ENCODE data around the gene ARL16. TPM values are rescaled to one million over a fixed set of nuclear protein-coding genes. Genes with fewer than 3 reads are reported as not detected.

Gene ARL16
- total RNA-seq, 4 donors from 2014 or later: 29.2 to 45.1 (median 36.2) TPM

DNA sequence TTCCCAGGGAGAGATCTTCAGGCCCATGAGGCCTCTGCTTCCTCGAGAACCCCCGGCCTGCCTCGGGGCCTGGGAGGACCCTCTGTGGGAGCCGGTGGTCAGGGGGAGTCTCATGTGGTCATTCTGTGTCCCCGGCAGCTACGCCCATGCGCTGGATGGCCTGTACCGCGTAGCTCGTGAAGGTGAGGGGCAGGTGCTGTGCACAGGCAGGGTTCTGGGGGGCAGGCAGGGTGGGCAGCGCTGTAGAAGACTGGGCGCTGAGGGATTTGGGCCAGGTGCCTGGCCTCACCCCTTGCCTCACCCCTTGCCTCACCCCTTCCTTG is 33.0 kb upstream of the ARL16 start:
- intact Hi-C loops (cut with DNase I; ENCODE audit: low total_unique reads): no loop called here
- no peak for DNase-seq (ENCODE audit: low spot score in 2 of 2)
- WGBS, 2 donors: 92 to 93% methylated on average over 5 to 8 of the region's 12 CpGs
- TF ChIP-seq POLR2A (IDR thresholded peaks at IDR 0.05): no peak
- no peak overlapping the region for H3K4me3 ChIP-seq (ENCODE audit: low read depth, poor library complexity, severe bottlenecking)

GRCh38 chr17:81715872-81716673 is 32.5 kb upstream of the ARL16 start:
- no peak overlapping the region for H3K4me3 ChIP-seq (ENCODE audit: low read depth, poor library complexity, severe bottlenecking)
- no peak for DNase-seq (ENCODE audit: low spot score in 2 of 2)
- TF ChIP-seq CTCF (IDR thresholded peaks at IDR 0.05) (no peak), POLR2A (IDR thresholded peaks at IDR 0.05) (no peak)
- 82 to 86% methylated on average over 28 to 29 of the region's 43 CpGs for WGBS, 2 donors
- intact Hi-C loops (cut with DNase I; ENCODE audit: low total_unique reads): no loop called here

DNA sequence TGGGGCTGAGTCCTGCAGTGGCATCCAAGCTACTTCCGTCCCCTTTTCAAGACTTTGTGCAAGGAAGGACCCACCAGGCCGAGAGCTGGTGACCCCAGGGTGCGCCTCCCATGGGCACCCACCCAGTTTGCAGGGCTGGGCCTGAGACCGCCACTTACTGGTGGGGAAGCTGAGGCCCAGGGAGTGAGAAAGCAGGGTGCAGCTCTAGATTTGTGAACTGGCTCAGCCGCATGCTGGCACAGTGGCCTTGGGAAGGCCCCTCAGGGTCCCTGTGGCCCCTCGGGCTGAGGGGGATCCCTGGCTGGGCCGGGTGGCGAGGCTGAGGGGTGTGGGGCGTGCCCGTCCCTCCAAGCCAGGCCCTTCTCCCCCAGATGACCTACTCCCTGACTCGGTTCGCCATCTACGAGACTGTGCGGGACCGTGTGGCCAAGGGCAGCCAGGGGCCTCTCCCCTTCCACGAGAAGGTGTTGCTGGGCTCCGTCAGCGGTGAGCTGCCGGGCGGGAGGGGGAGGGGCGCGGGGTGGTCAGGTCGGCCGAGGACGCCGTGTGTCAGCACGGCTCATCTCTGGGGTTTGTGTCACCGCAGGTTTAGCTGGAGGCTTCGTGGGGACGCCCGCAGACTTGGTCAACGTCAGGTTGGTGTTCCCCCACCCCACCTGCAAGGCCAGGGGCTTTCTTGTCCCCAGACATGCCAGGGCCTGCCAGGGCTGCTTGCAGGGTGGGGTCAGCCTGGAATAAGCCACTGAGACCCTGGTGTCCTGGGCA is 31.7 kb upstream of the ARL16 start:
- intact Hi-C loops (cut with DNase I; ENCODE audit: low total_unique reads): no loop called here
- no peak for DNase-seq (ENCODE audit: low spot score in 2 of 2)
- no peak overlapping the region for H3K4me3 ChIP-seq (ENCODE audit: low read depth, poor library complexity, severe bottlenecking)
- 92 to 97% methylated on average over 6 to 27 of the region's 32 CpGs for WGBS, 2 donors
- TF ChIP-seq POLR2A (IDR thresholded peaks at IDR 0.05): no peak
- no peak for TF ChIP-seq CTCF (IDR thresholded peaks at IDR 0.05)

- H3K4me3 ChIP-seq (ENCODE audit: low read depth, poor library complexity, severe bottlenecking): no peak overlapping the region
- TF ChIP-seq POLR2A (IDR thresholded peaks at IDR 0.05) (no peak), CTCF (IDR thresholded peaks at IDR 0.05) (no peak)
- no peak for DNase-seq (ENCODE audit: low spot score in 2 of 2)
- 91 to 93% methylated on average over 27 to 28 of the region's 39 CpGs for WGBS, 2 donors
- intact Hi-C loops (cut with DNase I; ENCODE audit: low total_unique reads): no loop called here
Observed at GRCh38 chr17:81714412-81715106, 31.0 kb upstream of the ARL16 start.

DNA sequence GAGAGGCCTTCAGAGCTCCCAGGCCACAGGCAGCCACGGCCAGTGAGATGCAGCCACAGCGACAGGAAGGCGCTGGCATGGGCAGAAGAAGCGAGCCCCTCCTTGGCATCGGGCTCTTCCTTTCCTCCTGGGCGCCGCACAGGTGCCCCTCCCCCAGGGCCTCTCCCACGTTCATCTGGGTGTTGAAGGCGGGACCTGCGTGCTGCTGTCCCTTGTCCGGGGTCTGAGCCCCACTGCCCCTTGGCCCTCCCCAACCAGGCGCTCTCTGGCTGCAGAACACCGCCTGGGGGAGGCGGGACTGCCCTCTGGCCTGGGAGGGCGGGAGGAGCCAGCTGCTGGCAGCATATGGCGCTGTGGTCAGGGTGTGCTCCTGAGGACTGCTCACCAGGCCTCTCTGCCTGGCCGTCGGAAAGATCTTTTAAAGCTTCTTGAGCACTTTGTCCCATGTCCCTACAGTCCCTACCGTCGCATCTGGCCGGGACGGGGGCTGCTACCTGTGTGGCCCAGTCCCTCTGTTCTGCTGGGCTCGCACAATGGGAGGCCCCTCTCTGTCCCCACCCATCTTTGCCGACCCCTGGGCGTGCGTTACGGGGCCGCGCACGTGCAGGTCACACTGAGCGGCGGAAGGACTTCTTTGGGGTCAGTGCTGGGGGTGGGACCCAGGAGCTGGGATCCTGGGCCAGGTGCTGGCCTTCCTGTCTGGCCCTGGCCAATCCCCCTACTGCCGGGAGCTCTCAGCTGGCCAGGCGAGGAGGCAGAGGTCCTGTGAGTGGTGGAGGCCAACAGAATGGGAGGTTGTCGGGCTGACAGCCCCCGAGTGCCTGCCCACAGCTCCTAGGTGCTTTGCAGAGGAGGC is 30.2 kb upstream of the ARL16 start:
- WGBS, 2 donors: 57 to 66% methylated on average over 35 to 36 of the region's 36 CpGs
- no peak overlapping the region for H3K4me3 ChIP-seq (ENCODE audit: low read depth, poor library complexity, severe bottlenecking)
- DNase-seq (ENCODE audit: low spot score in 2 of 2): no peak
- TF ChIP-seq POLR2A (IDR thresholded peaks at IDR 0.05) (no peak), CTCF (IDR thresholded peaks at IDR 0.05) (no peak)
- intact Hi-C loops (cut with DNase I; ENCODE audit: low total_unique reads): no loop called here
